H9 (cell line): ENCODE measurements around the gene CCL3. TPM values are rescaled to one million over a fixed set of nuclear protein-coding genes. Genes with fewer than 3 reads are reported as not detected.
"Not testable (repeated sequence)": the region's sequence is repeated elsewhere in the genome, so short reads cannot be mapped to it uniquely, and the experiment has no call there.

Experiments
- DNase-seq: peaks from one replicate; pipeline ENCODE4 v3.0.0-alpha.2; 2017
- H2AFZ ChIP-seq: one replicate; pipeline ENCODE4 v1.6.1; 2013; ENCODE audit warnings: mild to moderate bottlenecking, low read length, control low read depth, moderate library complexity
- H2AK5ac ChIP-seq: 2 replicates; pipeline ENCODE4 v1.6.1; 2013; ENCODE audit warnings: low read length, control low read depth, mixed read lengths; ENCODE audit not compliant: insufficient read length
- H2BK120ac ChIP-seq: one replicate; pipeline ENCODE4 v1.6.1; 2013; ENCODE audit warnings: low read depth, mild to moderate bottlenecking, low read length, control low read depth, inconsistent platforms; ENCODE audit not compliant: poor library complexity, severe bottlenecking
- H2BK12ac ChIP-seq: 2 replicates; pipeline ENCODE4 v1.6.1; 2013; ENCODE audit warnings: low read length, control low read depth, mixed read lengths, low read depth; ENCODE audit not compliant: insufficient read length
- H2BK15ac ChIP-seq: 2 replicates; pipeline ENCODE4 v1.6.1; 2013; ENCODE audit warnings: low read depth, low read length, control low read depth
- H2BK20ac ChIP-seq: one replicate; pipeline ENCODE4 v1.6.1; 2013; ENCODE audit warnings: low read depth, mild to moderate bottlenecking, low read length, control low read depth, inconsistent platforms; ENCODE audit not compliant: poor library complexity, severe bottlenecking
- H2BK5ac ChIP-seq: 2 replicates; pipeline ENCODE4 v1.6.1; 2013; ENCODE audit warnings: low read length, control low read depth, mixed read lengths; ENCODE audit not compliant: insufficient read length
- H3K14ac ChIP-seq: 2 replicates; pipeline ENCODE4 v1.6.1; 2013; ENCODE audit warnings: low read length, control low read depth; ENCODE audit not compliant: insufficient read depth
- H3K18ac ChIP-seq: 2 replicates; pipeline ENCODE4 v1.6.1; 2013; ENCODE audit warnings: low read depth, mild to moderate bottlenecking, mixed read lengths, low read length, control low read depth; ENCODE audit not compliant: insufficient read length
- H3K23ac ChIP-seq: 2 replicates; pipeline ENCODE4 v1.6.1; 2013; ENCODE audit warnings: low read length, control low read depth, mixed read lengths, low read depth; ENCODE audit not compliant: insufficient read length
- H3K23me2 ChIP-seq: 2 replicates; pipeline ENCODE4 v1.6.1; 2013; ENCODE audit warnings: low read depth, mild to moderate bottlenecking, mixed read lengths, low read length, control low read depth; ENCODE audit not compliant: insufficient read length, poor library complexity, severe bottlenecking
- H3K27ac ChIP-seq: 2 replicates; pipeline ENCODE4 v1.5.1; 2013; ENCODE audit warnings: low read length, control low read depth, mixed read lengths, low read depth; ENCODE audit not compliant: insufficient read length
- H3K27me3 ChIP-seq: 2 replicates; pipeline ENCODE4 v1.6.1; 2013; ENCODE audit warnings: low read length, control low read depth, inconsistent platforms; ENCODE audit not compliant: insufficient read depth
- H3K4ac ChIP-seq: 2 replicates; pipeline ENCODE4 v1.6.1; 2013; ENCODE audit warnings: low read depth, mild to moderate bottlenecking, control low read depth, inconsistent platforms, low read length, moderate library complexity
- H3K4me1 ChIP-seq: 2 replicates; pipeline ENCODE4 v1.6.1; 2013; ENCODE audit warnings: low read length, control low read depth, inconsistent platforms; ENCODE audit not compliant: insufficient read depth
- H3K4me2 ChIP-seq: 2 replicates; pipeline ENCODE4 v1.6.1; 2013; ENCODE audit warnings: low read length, control low read depth, mixed read lengths; ENCODE audit not compliant: insufficient read length, insufficient read depth
- H3K56ac ChIP-seq: 2 replicates; pipeline ENCODE4 v1.6.1; 2013; ENCODE audit warnings: low read depth, mild to moderate bottlenecking, mixed read lengths, low read length, control low read depth; ENCODE audit not compliant: insufficient read length
- H3K79me1 ChIP-seq: 2 replicates; pipeline ENCODE4 v1.6.1; 2013; ENCODE audit warnings: low read depth, mild to moderate bottlenecking, moderate library complexity, low read length, control low read depth, inconsistent platforms; ENCODE audit not compliant: insufficient read depth, poor library complexity, severe bottlenecking
- H3K79me2 ChIP-seq: 2 replicates; pipeline ENCODE4 v1.6.1; 2013; ENCODE audit warnings: low read length, control low read depth, inconsistent platforms; ENCODE audit not compliant: insufficient read depth
- H3K9ac ChIP-seq: 2 replicates; pipeline ENCODE4 v1.6.1; 2013; ENCODE audit warnings: low read length, control low read depth, mixed read lengths; ENCODE audit not compliant: insufficient read length; ENCODE audit errors: extremely low read depth
- H3K9me3 ChIP-seq: one replicate; pipeline ENCODE4 v1.6.1; 2013; ENCODE audit warnings: low read depth, low read length, inconsistent platforms; ENCODE audit not compliant: control insufficient read depth
- H3T11ph ChIP-seq: one replicate; pipeline ENCODE4 v1.6.1; 2013; ENCODE audit warnings: mild to moderate bottlenecking, low read length, control low read depth, inconsistent platforms
- H4K20me1 ChIP-seq: one replicate; pipeline ENCODE4 v1.6.1; 2013; ENCODE audit not compliant: control insufficient read depth, insufficient read length, insufficient read depth
- H4K5ac ChIP-seq: 2 replicates; pipeline ENCODE4 v1.6.1; 2013; ENCODE audit warnings: low read depth, mild to moderate bottlenecking, mixed read lengths, low read length, control low read depth; ENCODE audit not compliant: insufficient read length
- H4K8ac ChIP-seq: replicated peaks from 2 replicates; pipeline ENCODE4 v1.6.1; 2013; ENCODE audit warnings: low read length, control low read depth, mixed read lengths, low read depth; ENCODE audit not compliant: insufficient read length
- H4K91ac ChIP-seq: 2 replicates; pipeline ENCODE4 v1.6.1; 2013; ENCODE audit warnings: low read depth, mild to moderate bottlenecking, moderate library complexity, mixed read lengths, low read length, control low read depth; ENCODE audit not compliant: insufficient read length
- H3K27ac Mint-ChIP-seq, 3 experiments: 2 replicates in 2 of 3; 3 replicates in 1 of 3; pipeline ENCODE4 v1.8.0; 2020 to 2021; ENCODE audit warnings: mixed read lengths in 3 of 3, mild to moderate bottlenecking in 1 of 3, moderate library complexity in 1 of 3
- H3K27me3 Mint-ChIP-seq: 2 replicates; pipeline ENCODE4 v1.8.0; 2021; ENCODE audit warnings: low read depth, mild to moderate bottlenecking, moderate library complexity, mixed read lengths
- H3K36me3 Mint-ChIP-seq, 3 experiments: 2 replicates in 2 of 3; 3 replicates in 1 of 3; pipeline ENCODE4 v1.8.0; 2020 to 2021; ENCODE audit warnings: low read depth in 3 of 3, mixed read lengths in 3 of 3; ENCODE audit not compliant: insufficient read depth in 1 of 3
- H3K4me1 Mint-ChIP-seq, 2 experiments: 2 replicates each; pipeline ENCODE4 v1.8.0; 2020; ENCODE audit warnings: mixed read lengths in 2 of 2
- H3K4me3 Mint-ChIP-seq, 2 experiments: 2 replicates in 1 of 2; 3 replicates in 1 of 2; pipeline ENCODE4 v1.8.0; 2020 to 2021; ENCODE audit warnings: mild to moderate bottlenecking in 2 of 2, mixed read lengths in 2 of 2, moderate library complexity in 1 of 2
- H3K9me3 Mint-ChIP-seq, 2 experiments: 2 replicates in 1 of 2; 3 replicates in 1 of 2; pipeline ENCODE4 v1.8.0; 2020; ENCODE audit warnings: mild to moderate bottlenecking in 2 of 2, mixed read lengths in 2 of 2, moderate library complexity in 1 of 2
- CTCF ChIP-seq: fragments of 200-600 bp; sonication (generic); conservative IDR thresholded peaks from 3 replicates; pipeline ENCODE4 v1.8.0; 2021; ENCODE audit warnings: antibody characterized with exemption, mild to moderate bottlenecking
- WGBS: extraction: QIAGEN DNeasy Blood & Tissue Kit; methylation state at CpG from one replicate; pipeline ENCODE4 v1.1.7; 2013; ENCODE audit warnings: missing lambda C conversion rate, low lambda C conversion rate, mixed read lengths; ENCODE audit not compliant: insufficient read length; ENCODE audit errors: extremely low coverage; 5-methylcytosine and 5-hydroxymethylcytosine counted together
- total RNA-seq: library from RNA; stranded (reverse); gene quantifications from 2 replicates; pipeline ENCODE4 v1.2.1, GENCODE V29; 2021

Gene CCL3
- total RNA-seq, 1 experiment from 2014 or later: not detected

DNA sequence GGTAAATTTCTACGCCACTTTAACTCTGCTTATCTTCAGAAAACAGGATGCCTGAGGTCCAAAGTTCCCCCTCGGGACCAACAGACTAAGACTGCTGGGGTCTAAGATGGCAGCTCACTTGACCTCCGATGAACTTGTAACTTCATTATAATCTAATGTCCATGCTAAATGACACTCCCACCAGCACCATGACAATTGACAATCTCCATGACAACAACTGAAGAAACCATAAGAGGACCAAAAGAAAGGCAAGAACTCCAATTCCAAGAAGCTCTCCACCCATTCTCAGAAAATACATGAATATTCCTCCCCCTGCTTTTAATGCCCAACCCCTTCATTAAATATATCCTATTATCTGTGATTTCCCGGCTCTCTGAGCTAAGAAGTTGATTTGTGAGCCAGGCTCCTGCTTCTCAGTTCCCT, 21.1 kb upstream of the CCL3 start:
- Histone ChIP-seq H2BK15ac (no peak overlapping the region), H2BK120ac (no peak overlapping the region), H3K23ac (no peak overlapping the region), H2BK12ac (no peak overlapping the region), H4K8ac (no peak overlapping the region), H3K27ac (no peak overlapping the region), H3K9me3 (no peaks in the 10 kb centered on the region), H3K4ac (no peak overlapping the region), H3T11ph (no peak overlapping the region), H2BK20ac (no peak overlapping the region), H3K79me2 (no peaks in the 10 kb centered on the region), H3K79me1 (no peaks in the 10 kb centered on the region), H3K4me2 (no peak overlapping the region), H3K18ac (no peak overlapping the region), H3K4me1 (no peaks in the 10 kb centered on the region), H3K56ac (no peak overlapping the region), H2AK5ac (no peak overlapping the region), H3K23me2 (no peaks in the 10 kb centered on the region), H2BK5ac (no peak overlapping the region), H4K20me1 (no peaks in the 10 kb centered on the region), H3K14ac (no peak overlapping the region), H4K5ac (no peak overlapping the region), H3K27me3 (no peaks in the 10 kb centered on the region), H4K91ac (no peak overlapping the region), H2AFZ (no peak overlapping the region), H3K9ac (no peak overlapping the region)
- H3K9me3 Mint-ChIP-seq: peaks cover 11 to 20% of the 10 kb centered on the region in 2 experiments
- H3K4me1 Mint-ChIP-seq: peaks cover 19 to 28% of the 10 kb centered on the region in 2 experiments
- no peak for DNase-seq
- peaks cover 5% of the 10 kb centered on the region for H3K27me3 Mint-ChIP-seq
- no CpG with 5 or more reads among the region's 4 CpGs for WGBS
- H3K4me3 Mint-ChIP-seq: no peak overlapping the region
- no peak for TF ChIP-seq CTCF
- H3K27ac Mint-ChIP-seq: no peak overlapping the region
- peaks cover 5 to 22% (median 7%) of the 10 kb centered on the region in 3 experiments for H3K36me3 Mint-ChIP-seq

- not testable (repeated sequence) for H2AK5ac ChIP-seq, H3K4me2 ChIP-seq, H3K14ac ChIP-seq, H3K4me3 Mint-ChIP-seq, H2BK5ac ChIP-seq, H2BK20ac ChIP-seq, H3K23me2 ChIP-seq, H3K18ac ChIP-seq, H3K27me3 ChIP-seq, H4K20me1 ChIP-seq, H2BK120ac ChIP-seq, DNase-seq, H3K4ac ChIP-seq, H3K4me1 ChIP-seq, H4K8ac ChIP-seq, H3K79me1 ChIP-seq, H3K9me3 ChIP-seq, H3T11ph ChIP-seq, H3K9ac ChIP-seq, H3K79me2 ChIP-seq, H3K56ac ChIP-seq, H2AFZ ChIP-seq, H2BK15ac ChIP-seq, H3K27ac Mint-ChIP-seq, H2BK12ac ChIP-seq, H4K91ac ChIP-seq, H4K5ac ChIP-seq, H3K23ac ChIP-seq, H3K27ac ChIP-seq
- no CpG with 5 or more reads among the region's 5 CpGs for WGBS
- peaks cover 23 to 32% of the 10 kb centered on the region in 2 experiments for H3K4me1 Mint-ChIP-seq
- peaks cover 5 to 16% (median 6%) of the 10 kb centered on the region in 3 experiments for H3K36me3 Mint-ChIP-seq
- peaks cover 14% of the 10 kb centered on the region for H3K27me3 Mint-ChIP-seq
- H3K9me3 Mint-ChIP-seq: peaks cover 11 to 18% of the 10 kb centered on the region in 2 experiments
These were observed 18.3 kb upstream of the CCL3 start for GRCh38 chr17:36108265-36108664.
